Measurements from ENCODE around the gene ROCK2.

DNA sequence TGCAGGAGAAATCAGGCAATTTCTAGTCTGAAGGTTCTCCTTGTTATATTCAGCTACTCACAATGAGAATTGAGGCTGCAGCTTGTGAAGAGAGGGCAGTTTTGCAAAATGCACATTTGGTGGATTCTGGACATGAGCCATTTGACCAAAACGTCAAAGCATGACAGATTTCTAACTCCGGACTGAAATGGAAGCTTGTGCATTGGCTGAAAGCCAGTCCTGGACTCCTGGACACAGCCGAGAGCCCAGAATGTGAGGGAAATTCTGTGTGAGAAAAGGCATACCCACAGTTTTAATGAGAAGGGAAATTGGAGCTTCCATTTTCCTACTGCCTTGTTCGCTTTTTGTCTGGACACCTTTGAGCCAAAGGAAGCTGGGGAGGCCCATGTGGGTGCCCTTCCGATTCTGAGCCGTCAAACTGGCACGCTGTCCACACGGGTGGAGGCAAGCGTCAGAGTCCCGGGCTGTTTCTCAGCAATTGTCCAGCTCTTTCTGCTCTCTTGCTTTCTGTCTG is 23.7 kb upstream of the ROCK2 start:
- TF ChIP-seq, protein P1, sequence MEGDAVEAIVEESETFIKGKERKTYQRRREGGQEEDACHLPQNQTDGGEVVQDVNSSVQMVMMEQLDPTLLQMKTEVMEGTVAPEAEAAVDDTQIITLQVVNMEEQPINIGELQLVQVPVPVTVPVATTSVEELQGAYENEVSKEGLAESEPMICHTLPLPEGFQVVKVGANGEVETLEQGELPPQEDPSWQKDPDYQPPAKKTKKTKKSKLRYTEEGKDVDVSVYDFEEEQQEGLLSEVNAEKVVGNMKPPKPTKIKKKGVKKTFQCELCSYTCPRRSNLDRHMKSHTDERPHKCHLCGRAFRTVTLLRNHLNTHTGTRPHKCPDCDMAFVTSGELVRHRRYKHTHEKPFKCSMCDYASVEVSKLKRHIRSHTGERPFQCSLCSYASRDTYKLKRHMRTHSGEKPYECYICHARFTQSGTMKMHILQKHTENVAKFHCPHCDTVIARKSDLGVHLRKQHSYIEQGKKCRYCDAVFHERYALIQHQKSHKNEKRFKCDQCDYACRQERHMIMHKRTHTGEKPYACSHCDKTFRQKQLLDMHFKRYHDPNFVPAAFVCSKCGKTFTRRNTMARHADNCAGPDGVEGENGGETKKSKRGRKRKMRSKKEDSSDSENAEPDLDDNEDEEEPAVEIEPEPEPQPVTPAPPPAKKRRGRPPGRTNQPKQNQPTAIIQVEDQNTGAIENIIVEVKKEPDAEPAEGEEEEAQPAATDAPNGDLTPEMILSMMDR (IDR thresholded peaks at IDR 0.05): no peak
- TF ChIP-seq, protein P2, sequence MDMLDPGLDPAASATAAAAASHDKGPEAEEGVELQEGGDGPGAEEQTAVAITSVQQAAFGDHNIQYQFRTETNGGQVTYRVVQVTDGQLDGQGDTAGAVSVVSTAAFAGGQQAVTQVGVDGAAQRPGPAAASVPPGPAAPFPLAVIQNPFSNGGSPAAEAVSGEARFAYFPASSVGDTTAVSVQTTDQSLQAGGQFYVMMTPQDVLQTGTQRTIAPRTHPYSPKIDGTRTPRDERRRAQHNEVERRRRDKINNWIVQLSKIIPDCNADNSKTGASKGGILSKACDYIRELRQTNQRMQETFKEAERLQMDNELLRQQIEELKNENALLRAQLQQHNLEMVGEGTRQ (IDR thresholded peaks at IDR 0.05; ENCODE audit: borderline replicate concordance, low read depth, low read length): 0 out of 2 replicates have a peak, but pooled peaks have one; percentile 9
- TF ChIP-seq RFX5 (IDR thresholded peaks at IDR 0.05; ENCODE audit: low read length) (no peak), YY1 (IDR thresholded peaks at IDR 0.05; ENCODE audit: low read depth) (no peak)

Data from SK-N-SH (cell line).